Esophagus (tissue), 2 donors: ENCODE measurements around the gene COL11A2. TPM values are rescaled to one million over a fixed set of nuclear protein-coding genes. Genes with fewer than 3 reads are reported as not detected.

Experiments used
- H3K27ac ChIP-seq, 2 donors: one replicate each; pipeline ENCODE4 v1.5.1; 2013; ENCODE audit warnings: low read depth in 2 of 2, mild to moderate bottlenecking in 2 of 2, inconsistent platforms in 1 of 2, low read length in 1 of 2, moderate library complexity in 1 of 2
- H3K27me3 ChIP-seq, 2 donors: one replicate each; pipeline ENCODE4 v1.6.1; 2013; ENCODE audit warnings: low read length in 2 of 2, control low read depth in 1 of 2, mild to moderate bottlenecking in 1 of 2; ENCODE audit not compliant: insufficient read depth in 2 of 2, control insufficient read depth in 1 of 2
- H3K36me3 ChIP-seq, 2 donors: one replicate each; pipeline ENCODE4 v1.6.1; 2013; ENCODE audit warnings: low read length in 1 of 2; ENCODE audit not compliant: control insufficient read depth in 2 of 2, insufficient read depth in 2 of 2
- H3K4me1 ChIP-seq, 2 donors: one replicate each; pipeline ENCODE4 v1.6.1; 2013; ENCODE audit warnings: low read length in 1 of 2; ENCODE audit not compliant: control insufficient read depth in 2 of 2, insufficient read depth in 2 of 2
- H3K4me3 ChIP-seq, 2 donors: one replicate each; pipeline ENCODE4 v1.5.1; 2013; ENCODE audit warnings: low read length in 2 of 2, mild to moderate bottlenecking in 2 of 2, low read depth in 1 of 2, moderate library complexity in 1 of 2
- H3K9me3 ChIP-seq, 2 donors: one replicate each; pipeline ENCODE4 v1.6.1; 2013; ENCODE audit warnings: mild to moderate bottlenecking in 2 of 2, low read depth in 1 of 2, low read length in 1 of 2, moderate library complexity in 1 of 2; ENCODE audit not compliant: control insufficient read depth in 2 of 2, insufficient read depth in 1 of 2
- WGBS, 2 donors: extraction: QIAGEN DNeasy Blood & Tissue Kit; methylation state at CpG; one replicate each; pipeline ENCODE4 v1.1.7; 2013; 5-methylcytosine and 5-hydroxymethylcytosine counted together
- polyA plus RNA-seq, 2 donors: library from polyadenylated mRNA; stranded (reverse); fragments of 200-250 nt; gene quantifications; one replicate each; pipeline ENCODE4 v1.2.3, GENCODE V29; 2013
- donor health status: healthy with polysubstance abuse.
- donor health status: Bipolar disorder and iron deficiency.

The COL11A2 gene
- polyA plus RNA-seq, 2 donors, result 0.38 to 1.3 TPM

GRCh38 chr6:33124525-33124901 lies 67.8 kb downstream of the COL11A2 start:
- no peak overlapping the region for H3K4me3 ChIP-seq
- H3K9me3 ChIP-seq, result peaks cover 2 to 4% of the 10 kb centered on the region in 2 donors
- H3K27ac ChIP-seq, result no peak overlapping the region
- H3K36me3 ChIP-seq, result no peaks in the 10 kb centered on the region
- no peaks in the 10 kb centered on the region for H3K4me1 ChIP-seq
- 68 to 83% methylated on average over 4 of the region's 4 CpGs for WGBS, 2 donors
- H3K27me3 ChIP-seq, result no peaks in the 10 kb centered on the region

- Histone ChIP-seq H3K9me3 (peaks cover 2 to 4% of the 10 kb centered on the region in 2 donors), H3K36me3 (no peaks in the 10 kb centered on the region), H3K27me3 (no peaks in the 10 kb centered on the region), H3K4me3 (no peak overlapping the region), H3K27ac (no peak overlapping the region), H3K4me1 (no peaks in the 10 kb centered on the region)
- 74 to 84% methylated on average over 20 of the region's 20 CpGs for WGBS, 2 donors
These were observed 68.3 kb downstream of the COL11A2 start for GRCh38 chr6:33123732-33124524.

GRCh38 chr6:33123181-33123580 lies 69.1 kb downstream of the COL11A2 start:
- Histone ChIP-seq H3K27ac (no peak overlapping the region), H3K27me3 (peaks cover 0 to 2% of the 10 kb centered on the region in 2 donors), H3K9me3 (peaks cover 2 to 4% of the 10 kb centered on the region in 2 donors), H3K4me3 (no peak overlapping the region), H3K4me1 (no peaks in the 10 kb centered on the region), H3K36me3 (no peaks in the 10 kb centered on the region)
- WGBS, 2 donors, result 70 to 74% methylated on average over 6 of the region's 6 CpGs

- H3K4me3 ChIP-seq, result no peak overlapping the region
- WGBS, 2 donors, result 52 to 58% methylated on average over 3 of the region's 3 CpGs
- H3K4me1 ChIP-seq, result no peaks in the 10 kb centered on the region
- peaks cover 2 to 4% of the 10 kb centered on the region in 2 donors for H3K9me3 ChIP-seq
- peaks cover 0 to 9% of the 10 kb centered on the region in 2 donors for H3K27me3 ChIP-seq
- no peaks in the 10 kb centered on the region for H3K36me3 ChIP-seq
- H3K27ac ChIP-seq, result no peak overlapping the region
These were observed 72.3 kb downstream of the COL11A2 start for GRCh38 chr6:33120001-33120400.

GRCh38 chr6:33118525-33119123 lies 73.6 kb downstream of the COL11A2 start:
- peaks cover 0 to 9% of the 10 kb centered on the region in 2 donors for H3K27me3 ChIP-seq
- 0 to 1% methylated on average over 3 of the region's 3 CpGs for WGBS, 2 donors
- no peak overlapping the region for H3K27ac ChIP-seq
- no peaks in the 10 kb centered on the region for H3K36me3 ChIP-seq
- H3K4me1 ChIP-seq, result no peaks in the 10 kb centered on the region
- no peak overlapping the region for H3K4me3 ChIP-seq
- H3K9me3 ChIP-seq, result no peaks in the 10 kb centered on the region

GRCh38 chr6:33117811-33118277 lies 74.4 kb downstream of the COL11A2 start:
- Histone ChIP-seq H3K27me3 (peaks cover 0 to 9% of the 10 kb centered on the region in 2 donors), H3K27ac (no peak overlapping the region), H3K4me1 (no peaks in the 10 kb centered on the region), H3K9me3 (no peaks in the 10 kb centered on the region), H3K36me3 (no peaks in the 10 kb centered on the region), H3K4me3 (no peak overlapping the region)
- 19 to 24% methylated on average over 9 of the region's 9 CpGs for WGBS, 2 donors

- Histone ChIP-seq H3K27me3 (peaks cover 0 to 9% of the 10 kb centered on the region in 2 donors), H3K27ac (no peak overlapping the region), H3K4me3 (no peak overlapping the region), H3K36me3 (no peaks in the 10 kb centered on the region), H3K4me1 (no peaks in the 10 kb centered on the region), H3K9me3 (no peaks in the 10 kb centered on the region)
- 12% methylated on average over 32 of the region's 32 CpGs for WGBS, 2 donors
These were observed 75.2 kb downstream of the COL11A2 start for GRCh38 chr6:33116841-33117711.

GRCh38 chr6:33116417-33116816 lies 75.8 kb downstream of the COL11A2 start:
- no peaks in the 10 kb centered on the region for H3K4me1 ChIP-seq
- 7 to 17% methylated on average over 5 to 6 of the region's 6 CpGs for WGBS, 2 donors
- peaks cover 0 to 9% of the 10 kb centered on the region in 2 donors for H3K27me3 ChIP-seq
- no peak overlapping the region for H3K4me3 ChIP-seq
- H3K36me3 ChIP-seq, result no peaks in the 10 kb centered on the region
- H3K27ac ChIP-seq, result no peak overlapping the region
- H3K9me3 ChIP-seq, result no peaks in the 10 kb centered on the region

- Histone ChIP-seq H3K9me3 (no peaks in the 10 kb centered on the region), H3K4me3 (no peak overlapping the region), H3K27me3 (peaks cover 0 to 9% of the 10 kb centered on the region in 2 donors), H3K36me3 (no peaks in the 10 kb centered on the region), H3K4me1 (no peaks in the 10 kb centered on the region), H3K27ac (no peak overlapping the region)
These were observed 77.9 kb downstream of the COL11A2 start for GRCh38 chr6:33114406-33114805.
